Ovary (tissue), 9 donors: Measurements from ENCODE around the gene FBXW8. TPM values are rescaled to one million over a fixed set of nuclear protein-coding genes. Genes with fewer than 3 reads are reported as not detected.

Experiments used
- DNase-seq, 5 donors: peaks; one replicate each; pipeline ENCODE4 v3.0.0-alpha.2; 2019 to 2020
- H3K27ac ChIP-seq, 2 donors: fragments of 200-600 bp; one replicate each; pipeline versions ENCODE4 v1.5.1 to v1.8.0; 2019 to 2022
- H3K27me3 ChIP-seq: fragments of 200-600 bp; one replicate; pipeline ENCODE4 v1.8.0; 2022
- H3K36me3 ChIP-seq: fragments of 200-600 bp; sonication (generic); one replicate; pipeline ENCODE4 v1.5.1; 2019
- H3K4me1 ChIP-seq: one replicate; pipeline ENCODE4 v1.8.1; 2013; ENCODE audit warnings: mild to moderate bottlenecking, moderate library complexity; ENCODE audit not compliant: insufficient read depth
- H3K4me3 ChIP-seq: fragments of 200-600 bp; sonication (generic); one replicate; pipeline ENCODE4 v1.5.1; 2017
- H3K9me3 ChIP-seq, 2 donors: fragments of 200-600 bp in 1 of 2; sonication (generic) in 1 of 2; one replicate each; pipeline versions ENCODE4 v1.5.1 to v1.8.1; 2013 to 2019; ENCODE audit warnings: mild to moderate bottlenecking in 1 of 2, moderate library complexity in 1 of 2
- CTCF ChIP-seq, 3 donors: fragments of 450-650 bp in 2 of 3; fragments of 200-600 bp in 1 of 3; IDR thresholded peaks; one replicate each; pipeline versions ENCODE4 v1.5.1 to v1.8.0; 2016 to 2022; ENCODE audit warnings: antibody characterized with exemption in 3 of 3, mild to moderate bottlenecking in 1 of 3
- EP300 ChIP-seq: sonication (generic); formaldehyde crosslinking; IDR thresholded peaks from one replicate; pipeline ENCODE4 v1.6.1; 2017; ENCODE audit warnings: antibody characterized with exemption
- POLR2A ChIP-seq: fragments of 450-650 bp; IDR thresholded peaks from one replicate; pipeline ENCODE4 v1.6.1; 2017; ENCODE audit warnings: antibody characterized with exemption, mild to moderate bottlenecking, moderate library complexity
- WGBS, 3 donors: extraction: QIAGEN DNeasy Blood & Tissue Kit in 1 of 3; methylation state at CpG; one replicate each; pipeline versions ENCODE4 v1.1.5 to v1.1.7; 2013 to 2017; 5-methylcytosine and 5-hydroxymethylcytosine counted together
- intact Hi-C, 4 donors: fragments of 100-400 bp; cut with DNase I; formaldehyde crosslinking; loops; one replicate each; pipeline versions ENCODE4 v1.11.0 to v1.15.1; 2022 to 2023
- polyA plus RNA-seq, 2 donors: library from polyadenylated mRNA; stranded (reverse); fragments of 200-250 nt in 1 of 2; fragments of 350-450 nt in 1 of 2; fragmentation: Illumina TruSeq in 1 of 2; extraction: RNeasy Lipid Tissue Mini Kit (QIAGEN cat#74804) in 1 of 2; gene quantifications; one replicate each; pipeline ENCODE4 v1.2.3, GENCODE V29; 2013 to 2014
- total RNA-seq, 7 donors: library from RNA; depleted of rRNA in 2 of 7; stranded (reverse); fragments of >200 nt in 2 of 7; fragmentation: NEBNext Ultra II Directional in 3 of 7; extraction: Animal tissue kit (Norgen Biotek cat#: 25700) in 3 of 7; gene quantifications; one replicate each; pipeline versions ENCODE4 v1.1.0 to v1.2.4, GENCODE V29; 2016 to 2023
- donor health status: DM: no; HTN: no; CAD: no; lungs with moderate emphysema.
- donor health status: DM: no; HTN: no; CAD: no.
- donor health status: Bipolar disorder and iron deficiency.
- donor health status: DM: yes; HTN: yes; CAD: no.
- donor health status: DM: no; HTN: no; CAD: no.
- donor health status: DM: yes; HTN: yes; CAD: no.

Gene FBXW8
- total and polyA plus RNA-seq, 9 donors, result 7.4 to 23.1 (median 16.6) TPM

- peak in 1 of 5 donors; percentile 34 for DNase-seq
- intact Hi-C loops, result loop anchor here in 1 of 4 donors (10.0 kb wide), 1 partner anchor 109 kb away; no protein-coding TSS in a partner anchor
- H3K27me3 ChIP-seq, result no peaks in the 10 kb centered on the region
These were observed 125.3 kb downstream of the FBXW8 start for GRCh38 chr12:117036046-117036445.

GRCh38 chr12:117036547-117036946 is 125.8 kb downstream of the FBXW8 start:
- WGBS, 3 donors, result 69 to 76% (median 76%) methylated on average over 13 of the region's 13 CpGs
- no peak overlapping the region for H3K27ac ChIP-seq
- peak in 1 of 5 donors; percentile 25 for DNase-seq
- H3K36me3 ChIP-seq, result no peaks in the 10 kb centered on the region
- intact Hi-C loops, result loop anchor here in 1 of 4 donors (10.0 kb wide), 1 partner anchor 108 kb away; no protein-coding TSS in a partner anchor
- H3K4me3 ChIP-seq, result no peak overlapping the region
- no peaks in the 10 kb centered on the region for H3K9me3 ChIP-seq
- H3K4me1 ChIP-seq, result peaks cover 14% of the 10 kb centered on the region
- no peaks in the 10 kb centered on the region for H3K27me3 ChIP-seq
- TF ChIP-seq POLR2A, result no peak
- TF ChIP-seq EP300, result no peak
- TF ChIP-seq CTCF (IDR thresholded peaks at IDR 0.05), result no peak

More at GRCh38 chr12:117036046-117036445, 125.3 kb downstream of the FBXW8 start:
- no peak overlapping the region for H3K27ac ChIP-seq
- no peak for TF ChIP-seq POLR2A
- no peak for TF ChIP-seq EP300
- TF ChIP-seq CTCF (IDR thresholded peaks at IDR 0.05), result no peak
- H3K4me3 ChIP-seq, result no peak overlapping the region
- no peaks in the 10 kb centered on the region for H3K9me3 ChIP-seq
- WGBS, 3 donors, result 73 to 78% (median 77%) methylated on average over 9 of the region's 9 CpGs
- H3K36me3 ChIP-seq, result no peaks in the 10 kb centered on the region
- peaks cover 14% of the 10 kb centered on the region for H3K4me1 ChIP-seq

- Histone ChIP-seq H3K4me1 (peaks cover 14% of the 10 kb centered on the region), H3K4me3 (no peak overlapping the region), H3K9me3 (no peaks in the 10 kb centered on the region), H3K36me3 (no peaks in the 10 kb centered on the region), H3K27me3 (no peaks in the 10 kb centered on the region), H3K27ac (no peak overlapping the region)
- intact Hi-C loops, result loop anchor here in 1 of 4 donors (10.0 kb wide), 1 partner anchor 107 kb away; no protein-coding TSS in a partner anchor
- no peak for TF ChIP-seq EP300
- no peak for TF ChIP-seq POLR2A
- TF ChIP-seq CTCF (IDR thresholded peaks at IDR 0.05), result no peak
- 25 to 39% (median 31%) methylated on average over 22 of the region's 22 CpGs for WGBS, 3 donors
- DNase-seq, result peak in 2 of 5 donors; percentile 48 to 54
These were observed 126.7 kb downstream of the FBXW8 start for GRCh38 chr12:117037289-117038022.

GRCh38 chr12:117038023-117038680 is 127.4 kb downstream of the FBXW8 start:
- Histone ChIP-seq H3K27me3 (no peaks in the 10 kb centered on the region), H3K27ac (no peak overlapping the region), H3K9me3 (no peaks in the 10 kb centered on the region), H3K4me1 (peaks cover 14% of the 10 kb centered on the region), H3K4me3 (no peak overlapping the region), H3K36me3 (no peaks in the 10 kb centered on the region)
- intact Hi-C loops, result loop anchor here in 1 of 4 donors (10.0 kb wide), 1 partner anchor 107 kb away; no protein-coding TSS in a partner anchor
- WGBS, 3 donors, result 86 to 90% (median 87%) methylated on average over 15 of the region's 15 CpGs
- peak in 1 of 5 donors; percentile 34 for DNase-seq
- no peak for TF ChIP-seq POLR2A
- TF ChIP-seq EP300, result no peak
- TF ChIP-seq CTCF (IDR thresholded peaks at IDR 0.05), result no peak
